ENCODE results near the gene KIF23.

Gene KIF23

DNA sequence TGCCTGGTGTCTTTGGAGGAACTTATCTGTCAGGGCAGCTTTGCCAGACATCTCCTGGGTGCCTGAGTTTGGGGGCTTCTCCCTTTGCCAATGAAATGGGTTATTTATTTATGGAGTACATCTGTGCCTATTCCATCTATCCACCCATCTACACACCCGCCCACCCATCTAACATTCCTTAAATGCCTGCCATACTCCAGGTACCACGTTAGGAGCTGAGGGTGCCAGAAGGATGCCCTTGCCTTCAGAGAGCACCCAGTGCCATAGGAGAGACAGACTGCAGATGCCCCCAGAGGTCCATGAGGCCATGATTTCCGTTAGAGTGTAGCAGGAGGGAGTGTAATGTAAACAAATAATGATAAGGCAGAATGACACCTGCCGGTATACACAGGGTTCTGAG is 21.8 kb upstream of the KIF23 start:
- Histone ChIP-seq H3K27ac (ENCODE audit: low read depth, low read length) (no peak overlapping the region), H3F3A (ENCODE audit: insufficient read depth) (no peaks in the 10 kb centered on the region), H3K79me2 (ENCODE audit: insufficient read depth, low read length) (no peaks in the 10 kb centered on the region), H4K20me1 (ENCODE audit: low read depth, low read length) (no peaks in the 10 kb centered on the region), H3K27me3 (ENCODE audit: low read length) (no peaks in the 10 kb centered on the region), H3K9me3 (ENCODE audit: insufficient read depth, low read length) (no peaks in the 10 kb centered on the region), H3K4me2 (ENCODE audit: low read depth, low read length, poor library complexity, severe bottlenecking) (no peak overlapping the region), H3K4me3 (ENCODE audit: insufficient read depth, low read length, poor library complexity, severe bottlenecking) (no peak overlapping the region), H2AFZ (ENCODE audit: low read depth, low read length, severe bottlenecking) (no peak overlapping the region), H3K9ac (ENCODE audit: low read length) (no peak overlapping the region), H3K9me2 (replicated peaks; ENCODE audit: insufficient read depth, low read length) (no peaks in the 10 kb centered on the region), H3K36me3 (ENCODE audit: low read length) (no peaks in the 10 kb centered on the region)
- TF ChIP-seq EZH2phosphoT487 (conservative IDR thresholded peaks at IDR 0.05; ENCODE audit: low read length) (no peak), CTCF (IDR thresholded peaks at IDR 0.05; ENCODE audit: insufficient read depth, low read length, poor library complexity, severe bottlenecking) (no peak)

GRCh38 chr15:69393831-69394491 is 20.2 kb upstream of the KIF23 start:
- no peak overlapping the region for H3K4me2 ChIP-seq (ENCODE audit: low read depth, low read length, poor library complexity, severe bottlenecking)
- H3K27ac ChIP-seq (ENCODE audit: low read depth, low read length), result no peak overlapping the region
- H4K20me1 ChIP-seq (ENCODE audit: low read depth, low read length), result no peaks in the 10 kb centered on the region
- no peaks in the 10 kb centered on the region for H3K9me3 ChIP-seq (ENCODE audit: insufficient read depth, low read length)
- H3F3A ChIP-seq (ENCODE audit: insufficient read depth), result no peaks in the 10 kb centered on the region
- no peak overlapping the region for H2AFZ ChIP-seq (ENCODE audit: low read depth, low read length, severe bottlenecking)
- no peaks in the 10 kb centered on the region for H3K79me2 ChIP-seq (ENCODE audit: insufficient read depth, low read length)
- no peaks in the 10 kb centered on the region for H3K27me3 ChIP-seq (ENCODE audit: low read length)
- H3K4me3 ChIP-seq (ENCODE audit: insufficient read depth, low read length, poor library complexity, severe bottlenecking), result no peak overlapping the region
- H3K36me3 ChIP-seq (ENCODE audit: low read length), result no peaks in the 10 kb centered on the region
- TF ChIP-seq CTCF (IDR thresholded peaks at IDR 0.05; ENCODE audit: insufficient read depth, low read length, poor library complexity, severe bottlenecking) (no peak), EZH2phosphoT487 (conservative IDR thresholded peaks at IDR 0.05; ENCODE audit: low read length) (no peak)
- no peak overlapping the region for H3K9ac ChIP-seq (ENCODE audit: low read length)
- H3K9me2 ChIP-seq (replicated peaks; ENCODE audit: insufficient read depth, low read length), result no peaks in the 10 kb centered on the region

DNA sequence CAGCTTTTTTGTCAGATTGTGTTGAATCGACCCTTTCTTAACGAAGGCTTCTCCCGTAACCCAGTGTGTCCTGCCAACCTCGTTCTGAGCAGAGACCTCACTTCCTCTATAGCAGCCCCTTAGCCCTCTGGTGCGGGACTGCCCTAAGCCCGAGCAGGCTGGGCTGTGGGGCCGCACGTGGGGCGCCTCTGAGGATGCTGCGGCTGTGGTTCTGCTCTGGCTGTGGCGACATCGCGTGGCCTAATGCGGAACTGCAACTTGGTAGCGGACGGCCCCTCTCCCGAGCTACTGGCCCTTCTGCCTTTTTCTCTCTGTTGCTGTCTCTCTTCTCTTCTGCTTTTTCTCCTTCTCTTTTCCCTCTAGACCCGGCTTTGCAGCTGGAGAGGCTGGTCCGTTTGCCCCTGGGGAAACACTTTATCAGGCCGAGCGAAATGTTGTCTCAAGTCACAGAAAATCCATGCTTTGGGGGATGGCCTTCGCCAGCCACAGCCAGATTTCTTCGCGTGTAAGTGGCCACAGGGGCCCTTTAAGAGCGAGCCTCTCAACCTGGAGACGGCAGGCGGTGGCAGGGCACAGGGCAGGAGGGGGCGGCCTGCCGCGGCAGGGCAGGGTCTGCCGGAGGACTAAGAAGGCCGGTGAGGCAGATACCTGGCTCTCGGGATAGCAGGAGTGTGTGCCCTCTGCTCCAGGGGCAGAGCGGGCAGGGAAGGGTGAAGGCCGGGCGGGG is 19.4 kb upstream of the KIF23 start:
- no peak overlapping the region for H3K4me3 ChIP-seq (ENCODE audit: insufficient read depth, low read length, poor library complexity, severe bottlenecking)

More for the DNA sequence above, 19.4 kb upstream of the KIF23 start:
- no peak overlapping the region for H3K27ac ChIP-seq (ENCODE audit: low read depth, low read length)
- H3K27me3 ChIP-seq (ENCODE audit: low read length), result no peaks in the 10 kb centered on the region
- H4K20me1 ChIP-seq (ENCODE audit: low read depth, low read length), result no peaks in the 10 kb centered on the region
- no peak overlapping the region for H3K9ac ChIP-seq (ENCODE audit: low read length)
- no peaks in the 10 kb centered on the region for H3F3A ChIP-seq (ENCODE audit: insufficient read depth)
- H3K79me2 ChIP-seq (ENCODE audit: insufficient read depth, low read length), result no peaks in the 10 kb centered on the region
- H3K9me3 ChIP-seq (ENCODE audit: insufficient read depth, low read length), result no peaks in the 10 kb centered on the region
- H3K36me3 ChIP-seq (ENCODE audit: low read length), result no peaks in the 10 kb centered on the region
- peak; percentile 76 for TF ChIP-seq CTCF (IDR thresholded peaks at IDR 0.05; ENCODE audit: insufficient read depth, low read length, poor library complexity, severe bottlenecking)
- TF ChIP-seq EZH2phosphoT487 (conservative IDR thresholded peaks at IDR 0.05; ENCODE audit: low read length), result no peak
- H2AFZ ChIP-seq (ENCODE audit: low read depth, low read length, severe bottlenecking), result no peak overlapping the region
- no peak overlapping the region for H3K4me2 ChIP-seq (ENCODE audit: low read depth, low read length, poor library complexity, severe bottlenecking)
- H3K9me2 ChIP-seq (replicated peaks; ENCODE audit: insufficient read depth, low read length), result no peaks in the 10 kb centered on the region

All from SU-DHL-6 (cell line).